HepG2 (cell line): Measurements from ENCODE around the gene PDIA5. TPM values are rescaled to one million over a fixed set of nuclear protein-coding genes. Genes with fewer than 3 reads are reported as not detected.

Source experiments
- ATM ChIP-seq: fragments of 450-650 bp; IDR thresholded peaks from 2 replicates; pipeline ENCODE4 v1.7.1; 2017; ENCODE audit warnings: mild to moderate bottlenecking, borderline replicate concordance
- ETV5 ChIP-seq: IDR thresholded peaks from 2 replicates; pipeline ENCODE4 v1.6.1; 2018; ENCODE audit warnings: missing biosample characterization, missing genetic modification reagents, inconsistent platforms, borderline replicate concordance
- HDAC2 ChIP-seq: sonication (generic); formaldehyde crosslinking; IDR thresholded peaks from 2 replicates; pipeline ENCODE4 v1.4.0; 2020; ENCODE audit warnings: missing genetic modification reagents
- JUN ChIP-seq: sonication (generic); formaldehyde crosslinking; IDR thresholded peaks from 2 replicates; pipeline ENCODE4 v1.4.0; 2020; ENCODE audit warnings: mild to moderate bottlenecking, missing genetic modification reagents
- JUND ChIP-seq: sonication (generic); formaldehyde crosslinking; IDR thresholded peaks from 2 replicates; pipeline ENCODE4 v1.8.0; 2022; ENCODE audit warnings: mild to moderate bottlenecking, missing genetic modification reagents
- POLR2G ChIP-seq: fragments of 200-400 bp; formaldehyde crosslinking; IDR thresholded peaks from 2 replicates; pipeline ENCODE4 v1.6.1; 2018; ENCODE audit warnings: mild to moderate bottlenecking, low read depth, low read length, moderate library complexity
- REST ChIP-seq, 2 experiments: IDR thresholded peaks; 2 replicates each; pipeline ENCODE4 v1.6.1; 2011 to 2012; ENCODE audit warnings: low read length in 2 of 2, borderline replicate concordance in 1 of 2, low read depth in 1 of 2, mild to moderate bottlenecking in 1 of 2, moderate library complexity in 1 of 2
- SETDB1 ChIP-seq: sonication (generic); formaldehyde crosslinking; IDR thresholded peaks from 2 replicates; pipeline ENCODE4 v1.5.1; 2020; ENCODE audit warnings: missing genetic modification reagents, mild to moderate bottlenecking, borderline replicate concordance
- THYN1 ChIP-seq: sonication (generic); formaldehyde crosslinking; IDR thresholded peaks from 2 replicates; pipeline ENCODE4 v1.8.1; 2023; ENCODE audit warnings: low read depth, mild to moderate bottlenecking, moderate library complexity, missing genetic modification reagents, borderline replicate concordance
- ZBTB40 ChIP-seq, 2 experiments: fragments of 450-650 bp in 1 of 2; sonication (generic) in 1 of 2; formaldehyde crosslinking in 1 of 2; IDR thresholded peaks; 2 replicates each; pipeline versions ENCODE4 v1.6.1 to v1.8.0; 2016 to 2022; ENCODE audit warnings: antibody characterized with exemption in 1 of 2, mild to moderate bottlenecking in 1 of 2, missing genetic modification reagents in 1 of 2
- ZMYM4 ChIP-seq: sonication (generic); formaldehyde crosslinking; IDR thresholded peaks from 2 replicates; pipeline ENCODE4 v1.8.1; 2023; ENCODE audit warnings: mild to moderate bottlenecking, missing genetic modification reagents
- ZNF563 ChIP-seq: sonication (generic); formaldehyde crosslinking; IDR thresholded peaks from 2 replicates; pipeline ENCODE4 v1.8.0; 2022; ENCODE audit warnings: mild to moderate bottlenecking, moderate library complexity, missing genetic modification reagents
- ZNF605 ChIP-seq: sonication (generic); formaldehyde crosslinking; IDR thresholded peaks from 2 replicates; pipeline ENCODE4 v1.8.0; 2022; ENCODE audit warnings: mild to moderate bottlenecking, missing genetic modification reagents
- ZNF775 ChIP-seq: sonication (generic); formaldehyde crosslinking; IDR thresholded peaks from 2 replicates; pipeline ENCODE4 v1.4.0; 2020; ENCODE audit warnings: missing genetic modification reagents, mild to moderate bottlenecking, moderate library complexity, borderline replicate concordance
- ZNF816 ChIP-seq: sonication (generic); formaldehyde crosslinking; IDR thresholded peaks from 2 replicates; pipeline ENCODE4 v1.8.0; 2022; ENCODE audit warnings: missing genetic modification reagents, mild to moderate bottlenecking, borderline replicate concordance
- polyA plus RNA-seq, 8 experiments: library from polyadenylated mRNA; depleted of rRNA in 3 of 8; stranded (reverse) in 7 of 8; unstranded in 1 of 8; fragments of >200 nt; fragmentation: Illumina TruSeq in 4 of 8; extraction: Trizol in 4 of 8; gene quantifications; 2 replicates each; pipeline versions ENCODE4 v1.2.1 to v1.2.3, GENCODE V29; 2011 to 2016; ENCODE audit warnings: low read depth in 4 of 8, missing spikeins in 1 of 8, mixed read lengths in 1 of 8; ENCODE audit not compliant: insufficient read depth in 1 of 8
- total RNA-seq, 5 experiments: library from RNA; depleted of rRNA; stranded (reverse); fragments of >200 nt; fragmentation: Illumina TruSeq; extraction: Trizol; gene quantifications; 2 replicates each; pipeline ENCODE4 v1.2.3, GENCODE V29; 2016; ENCODE audit warnings: low read depth in 1 of 5

Gene PDIA5
- total and polyA plus RNA-seq, 2 of the 13 experiments (the other 11 are each of a cell fraction or from before 2014, with no cell fraction given), result 51.3 to 74.3 TPM

GRCh38 chr3:123084738-123085237 lies 18.0 kb downstream of the PDIA5 start (continued):
- TF ChIP-seq REST (IDR thresholded peaks at IDR 0.05; ENCODE audit: borderline replicate concordance in 1 of 2, low read depth in 1 of 2, low read length in 2 of 2) (no peak), POLR2G (no peak), ZBTB40 (IDR thresholded peaks at IDR 0.05) (no peak), ZBTB40 (CRISPR knock-in tag; IDR thresholded peaks at IDR 0.05) (no peak), SETDB1 (CRISPR knock-in tag) (no peak), ZNF816 (no peak; the same call in 1 of the 2 replicates), ZNF605 (CRISPR knock-in tag) (no peak), ZMYM4 (peak; percentile 21; the same call in 1 of the 2 replicates), HDAC2 (CRISPR knock-in tag) (peak; percentile 35; the same call in 1 of the 2 replicates), ATM (no peak), JUN (CRISPR knock-in tag) (no peak), ETV5 (CRISPR knock-in tag) (no peak), ZNF563 (CRISPR knock-in tag) (no peak; the same call in 1 of the 2 replicates), THYN1 (no peak), ZNF775 (no peak), JUND (no peak)
